Small intestine (tissue), 16 donors: ENCODE measurements around the gene RETN. TPM values are rescaled to one million over a fixed set of nuclear protein-coding genes. Genes with fewer than 3 reads are reported as not detected.

Experiments used
- DNase-seq, 2 donors: peaks; one replicate each; pipeline versions ENCODE4 v3.0.0 to v3.0.0-alpha.2; 2013
- FAIRE-seq: peaks from 2 replicates; lab custom pipeline; 2012; peaks lifted over from hg19 to GRCh38; lab: Jason Lieb, UNC
- H3K27ac ChIP-seq, 3 donors: one replicate each; pipeline ENCODE4 v1.5.1; 2013; ENCODE audit warnings: low read length in 2 of 3, mild to moderate bottlenecking in 2 of 3, control low read depth in 1 of 3, inconsistent platforms in 1 of 3, low read depth in 1 of 3, moderate library complexity in 1 of 3
- H3K27me3 ChIP-seq, 3 donors: one replicate each; pipeline ENCODE4 v1.6.1; 2013; ENCODE audit warnings: low read length in 3 of 3, inconsistent platforms in 1 of 3; ENCODE audit not compliant: control insufficient read depth in 3 of 3, insufficient read depth in 3 of 3
- H3K36me3 ChIP-seq, 3 donors: one replicate each; pipeline ENCODE4 v1.6.1; 2013; ENCODE audit warnings: low read length in 3 of 3, inconsistent platforms in 1 of 3, low read depth in 1 of 3, mild to moderate bottlenecking in 1 of 3, moderate library complexity in 1 of 3; ENCODE audit not compliant: control insufficient read depth in 3 of 3, insufficient read depth in 2 of 3
- H3K4me1 ChIP-seq, 3 donors: one replicate each; pipeline ENCODE4 v1.6.1; 2013; ENCODE audit warnings: low read length in 2 of 3, inconsistent platforms in 1 of 3, low read depth in 1 of 3, mild to moderate bottlenecking in 1 of 3, moderate library complexity in 1 of 3; ENCODE audit not compliant: control insufficient read depth in 3 of 3, insufficient read depth in 2 of 3
- H3K4me3 ChIP-seq, 3 donors: one replicate each; pipeline ENCODE4 v1.5.1; 2013; ENCODE audit warnings: low read length in 3 of 3, control low read depth in 1 of 3, inconsistent platforms in 1 of 3, low read depth in 1 of 3, mild to moderate bottlenecking in 1 of 3, moderate library complexity in 1 of 3
- H3K9me3 ChIP-seq, 2 donors: one replicate each; pipeline ENCODE4 v1.6.1; 2013; ENCODE audit warnings: low read depth in 1 of 2, low read length in 1 of 2; ENCODE audit not compliant: control insufficient read depth in 2 of 2, insufficient read depth in 1 of 2
- WGBS, 3 donors: extraction: QIAGEN DNeasy Blood & Tissue Kit; methylation state at CpG; one replicate each; pipeline ENCODE4 v1.1.7; 2013; 5-methylcytosine and 5-hydroxymethylcytosine counted together
- long read RNA-seq, 10 donors: transcript quantifications; one replicate each; lab custom pipeline, GENCODE V29; 2026
- polyA plus RNA-seq, 4 donors: library from polyadenylated mRNA; stranded (reverse) in 3 of 4; unstranded in 1 of 4; fragments of 200-250 nt in 3 of 4; fragments of 120-200 nt in 1 of 4; gene quantifications; one replicate each; pipeline versions ENCODE4 v1.2.1 to v1.2.3, GENCODE V29; 2013
- donor health status: healthy with polysubstance abuse.
- donor health status: control.
- donor health status: control.
- donor health status: Bipolar disorder and iron deficiency.
- donor health status: healthy.

Gene RETN
- polyA plus RNA-seq, result 10 to 100 TPM in 1 of 4 donors, 1 to 10 TPM in 1, under 1 TPM in 1, not detected in 1; 0.78 to 10.2 (median 8.1) TPM
- long read RNA-seq, donor 1, result 0 reads
- long read RNA-seq, donor 2, result 0 reads
- long read RNA-seq, donor 3, result 0 reads
- long read RNA-seq, donor 4, result 0 reads
- long read RNA-seq, donor 5, partial matches to known transcripts, result 0 of 1 reads
- long read RNA-seq, donor 5, other reads (novel, unspliced or antisense), result 0 of 1 reads
- long read RNA-seq, donor 6, partial matches to known transcripts, result 0 of 2 reads
- long read RNA-seq, donor 6, other reads (novel, unspliced or antisense), result 0 of 2 reads
- long read RNA-seq, donor 7, result 0 reads
- long read RNA-seq, donor 8, result 0 reads
- long read RNA-seq, donor 9, result 0 reads
- long read RNA-seq, donor 10, partial matches to known transcripts, result 0 of 2 reads
- long read RNA-seq, donor 10, other reads (novel, unspliced or antisense), result 0 of 2 reads

GRCh38 chr19:7668842-7669241 lies at the start of gene RETN:
TSS of gene RETN (plus strand) at chr19:7669049. CDS start at chr19:7669327, 278 bp downstream.
- H3K36me3 ChIP-seq, result no peaks in the 10 kb centered on the region
- DNase-seq (no peak), FAIRE-seq (no peak)
- WGBS, 3 donors, result 51 to 72% (median 65%) methylated on average over 9 of the region's 9 CpGs
- H3K27ac ChIP-seq, result no peak within 1 kb of the TSS
- H3K27me3 ChIP-seq, result peaks cover 3 to 23% (median 14%) of the 10 kb centered on the region in 3 donors
- H3K4me3 ChIP-seq, result no peak within 1 kb of the TSS
- H3K9me3 ChIP-seq, result peaks cover 0 to 1% of the 10 kb centered on the region in 2 donors
- H3K4me1 ChIP-seq, result no peaks in the 10 kb centered on the region

- H3K27ac ChIP-seq, result peak overlapping the region in 2 of 3 donors; percentile 56 to 76
- no peaks in the 10 kb centered on the region for H3K27me3 ChIP-seq
- H3K9me3 ChIP-seq, result no peaks in the 10 kb centered on the region
- DNase-seq, result no peak
- WGBS, 3 donors, result 68 to 87% (median 79%) methylated on average over 39 to 48 of the region's 48 CpGs
- FAIRE-seq, result no peak
- peaks cover 25 to 92% (median 30%) of the 10 kb centered on the region in 3 donors for H3K36me3 ChIP-seq
- peaks cover 0 to 8% (median 3%) of the 10 kb centered on the region in 3 donors for H3K4me1 ChIP-seq
- H3K4me3 ChIP-seq, result no peak overlapping the region
Measured at GRCh38 chr19:7619671-7620441, 49.0 kb upstream of the RETN start.

GRCh38 chr19:7620442-7621412 lies 48.1 kb upstream of the RETN start:
- no peaks in the 10 kb centered on the region for H3K9me3 ChIP-seq
- H3K4me3 ChIP-seq, result no peak overlapping the region
- no peak for DNase-seq
- no peaks in the 10 kb centered on the region for H3K27me3 ChIP-seq
- H3K27ac ChIP-seq, result no peak overlapping the region
- WGBS, 3 donors, result 94% methylated on average over 51 to 57 of the region's 57 CpGs
- H3K4me1 ChIP-seq, result peaks cover 0 to 8% (median 3%) of the 10 kb centered on the region in 3 donors
- H3K36me3 ChIP-seq, result peaks cover 25 to 95% (median 25%) of the 10 kb centered on the region in 3 donors
- no peak for FAIRE-seq

GRCh38 chr19:7622933-7623685 lies 45.7 kb upstream of the RETN start:
- FAIRE-seq, result no peak
- H3K4me3 ChIP-seq, result no peak overlapping the region
- H3K27me3 ChIP-seq, result no peaks in the 10 kb centered on the region
- peaks cover 18 to 98% (median 19%) of the 10 kb centered on the region in 3 donors for H3K36me3 ChIP-seq
- H3K9me3 ChIP-seq, result no peaks in the 10 kb centered on the region
- H3K27ac ChIP-seq, result no peak overlapping the region
- 79 to 88% (median 87%) methylated on average over 16 of the region's 16 CpGs for WGBS, 3 donors
- H3K4me1 ChIP-seq, result peaks cover 0 to 8% (median 3%) of the 10 kb centered on the region in 3 donors
- DNase-seq, result no peak

- DNase-seq (no peak), FAIRE-seq (no peak)
- no peaks in the 10 kb centered on the region for H3K9me3 ChIP-seq
- peaks cover 3 to 9% (median 8%) of the 10 kb centered on the region in 3 donors for H3K4me1 ChIP-seq
- H3K27ac ChIP-seq, result no peak overlapping the region
- WGBS, 3 donors, result 93 to 94% (median 94%) methylated on average over 39 of the region's 39 CpGs
- H3K36me3 ChIP-seq, result peaks cover 18 to 91% (median 19%) of the 10 kb centered on the region in 3 donors
- no peaks in the 10 kb centered on the region for H3K27me3 ChIP-seq
- H3K4me3 ChIP-seq, result no peak overlapping the region
Measured at GRCh38 chr19:7623725-7624603, 44.9 kb upstream of the RETN start.

GRCh38 chr19:7624810-7625209 lies 44.0 kb upstream of the RETN start:
- WGBS, 3 donors, result 94 to 95% (median 94%) methylated on average over 15 to 17 of the region's 17 CpGs
- Histone ChIP-seq H3K4me3 (no peak overlapping the region), H3K36me3 (peaks cover 17 to 83% (median 18%) of the 10 kb centered on the region in 3 donors)

More at GRCh38 chr19:7624810-7625209, 44.0 kb upstream of the RETN start:
- Histone ChIP-seq H3K9me3 (no peaks in the 10 kb centered on the region), H3K27me3 (no peaks in the 10 kb centered on the region), H3K4me1 (peaks cover 3 to 6% (median 4%) of the 10 kb centered on the region in 3 donors), H3K27ac (no peak overlapping the region)
- no peak for DNase-seq
- FAIRE-seq, result no peak
